HepG2 (cell line): ENCODE data around the gene PRR27. TPM values are rescaled to one million over a fixed set of nuclear protein-coding genes. Genes with fewer than 3 reads are reported as not detected.

Experiments used
- ATAC-seq: fragments of 200-7000 bp; cut with Tn5 transposase; 3 replicates; pipeline ENCODE4 v1.9.1; 2020; ENCODE audit warnings: mild to moderate bottlenecking, moderate library complexity
- BruUV-seq: library from RNA; stranded (reverse); fragments of 400-500 nt; replicated peaks from 2 replicates; lab custom pipeline; 2021; lab: Mats Ljungman, UMichigan
- CTCF ChIA-PET: fragments of 300-600 bp; formaldehyde crosslinking; extraction: SDS; loops from one replicate; lab custom pipeline; 2021; ENCODE audit warnings: low total read pairs, inconsistent platforms, low intra/inter-chr PET ratio; lab: Yijun Ruan, JAX
- POLR2A ChIA-PET: fragments of 350-600 bp; sonication (Branson Sonifier 250); formaldehyde crosslinking; loops from one replicate; lab custom pipeline; 2020; ENCODE audit warnings: antibody characterized with exemption, inconsistent platforms; lab: Yijun Ruan, JAX
- DNase-seq: peaks from one replicate; pipeline ENCODE4 v3.0.0-alpha.2; 2015; ENCODE audit warnings: low spot score
- FAIRE-seq: peaks from 3 replicates; lab custom pipeline; 2011; peaks lifted over from hg19 to GRCh38; lab: Jason Lieb, UNC
- H2AFZ ChIP-seq: one replicate; pipeline ENCODE4 v1.6.1; 2011; ENCODE audit warnings: low read length, inconsistent platforms
- H3K27ac ChIP-seq: fragments of 300-600 bp; 3 replicates; pipeline ENCODE4 v1.8.0; 2011; ENCODE audit warnings: mixed run types, mild to moderate bottlenecking, mixed read lengths, low read length, inconsistent platforms; ENCODE audit not compliant: insufficient read depth; ENCODE audit errors: extremely low read length
- H3K27me3 ChIP-seq, 2 experiments: fragments of 200-600 bp in 1 of 2; 2 replicates in 1 of 2; 3 replicates in 1 of 2; pipeline versions ENCODE4 v1.6.0 to v1.8.0; 2011; ENCODE audit warnings: low read length in 2 of 2, mild to moderate bottlenecking in 2 of 2, moderate library complexity in 2 of 2, inconsistent platforms in 1 of 2; ENCODE audit not compliant: insufficient read depth in 2 of 2, control insufficient read depth in 1 of 2
- H3K36me3 ChIP-seq, 2 experiments: fragments of 200-600 bp in 1 of 2; replicated peaks in 1 of 2; 2 replicates in 1 of 2; 3 replicates in 1 of 2; pipeline versions ENCODE4 v1.5.1 to v1.8.0; 2011; ENCODE audit warnings: low read length in 2 of 2, inconsistent platforms in 1 of 2; ENCODE audit not compliant: insufficient read depth in 2 of 2, control insufficient read depth in 1 of 2
- H3K4me1 ChIP-seq: 2 replicates; pipeline ENCODE4 v1.5.1; 2012; ENCODE audit warnings: low read length, inconsistent platforms; ENCODE audit not compliant: insufficient read depth
- H3K4me2 ChIP-seq: 2 replicates; pipeline ENCODE4 v1.6.0; 2011; ENCODE audit warnings: low read depth, low read length, inconsistent platforms
- H3K4me3 ChIP-seq, 3 experiments: fragments of 200-600 bp in 1 of 3; sonication (generic), shearing (Covaris generic) in 1 of 3; replicated peaks in 1 of 3; 2 replicates each; pipeline ENCODE4 v1.5.1; 2011 to 2016; ENCODE audit warnings: low read length in 3 of 3, inconsistent platforms in 2 of 3, low read depth in 2 of 3, mild to moderate bottlenecking in 2 of 3, control low read depth in 1 of 3, mixed read lengths in 1 of 3; ENCODE audit not compliant: insufficient read depth in 1 of 3
- H3K79me2 ChIP-seq: one replicate; pipeline ENCODE4 v1.6.1; 2011; ENCODE audit warnings: low read length, inconsistent platforms; ENCODE audit not compliant: insufficient read depth
- H3K9ac ChIP-seq: 2 replicates; pipeline ENCODE4 v1.6.0; 2011; ENCODE audit warnings: mild to moderate bottlenecking, low read depth, low read length, inconsistent platforms; ENCODE audit not compliant: insufficient read depth
- H3K9me3 ChIP-seq: 2 replicates; pipeline ENCODE4 v1.5.1; 2012; ENCODE audit warnings: mild to moderate bottlenecking, low read length
- H4K20me1 ChIP-seq: 2 replicates; pipeline ENCODE4 v1.6.0; 2011; ENCODE audit warnings: inconsistent platforms, mild to moderate bottlenecking, low read length, moderate library complexity; ENCODE audit not compliant: insufficient read depth
- EED ChIP-seq: sonication (generic); formaldehyde crosslinking; IDR thresholded peaks from 2 replicates; pipeline ENCODE4 v1.5.0; 2020; ENCODE audit warnings: mild to moderate bottlenecking, missing genetic modification reagents
- HIVEP1 ChIP-seq: sonication (generic); formaldehyde crosslinking; IDR thresholded peaks from 2 replicates; pipeline ENCODE4 v1.4.0; 2020; ENCODE audit warnings: mild to moderate bottlenecking, missing genetic modification reagents
- HNRNPH1 ChIP-seq: fragments of 200-400 bp; formaldehyde crosslinking; optimal IDR thresholded peaks from 2 replicates; pipeline ENCODE3; 2017; ENCODE audit warnings: mild to moderate bottlenecking, low read depth, low read length
- KLF15 ChIP-seq: sonication (generic); formaldehyde crosslinking; IDR thresholded peaks from 2 replicates; pipeline ENCODE4 v1.8.1; 2023; ENCODE audit warnings: borderline replicate concordance, mild to moderate bottlenecking, inconsistent platforms, missing genetic modification reagents, mixed read lengths
- NCOA1 ChIP-seq: sonication (generic); formaldehyde crosslinking; IDR thresholded peaks from 2 replicates; pipeline ENCODE4 v1.9.0; 2021; ENCODE audit warnings: missing genetic modification reagents
- ZBTB44 ChIP-seq: sonication (generic); formaldehyde crosslinking; IDR thresholded peaks from 2 replicates; pipeline ENCODE4 v1.4.0; 2020; ENCODE audit warnings: missing genetic modification reagents
- ZMYM3 ChIP-seq: sonication (generic); formaldehyde crosslinking; IDR thresholded peaks from 2 replicates; pipeline ENCODE4 v1.5.1; 2020; ENCODE audit warnings: mild to moderate bottlenecking, missing genetic modification reagents
- ZNF20 ChIP-seq: sonication (generic); formaldehyde crosslinking; IDR thresholded peaks from 2 replicates; pipeline ENCODE4 v1.4.0; 2020; ENCODE audit warnings: mild to moderate bottlenecking, moderate library complexity, missing genetic modification reagents
- ZNF296 ChIP-seq: sonication (generic); formaldehyde crosslinking; conservative IDR thresholded peaks from 2 replicates; pipeline ENCODE4 v1.5.0; 2020; ENCODE audit warnings: mild to moderate bottlenecking, missing genetic modification reagents
- ZNF337 ChIP-seq: sonication (generic); formaldehyde crosslinking; IDR thresholded peaks from 2 replicates; pipeline ENCODE4 v1.5.1; 2020; ENCODE audit warnings: missing genetic modification reagents, low read depth, mild to moderate bottlenecking, borderline replicate concordance
- ZNF879 ChIP-seq: sonication (generic); formaldehyde crosslinking; IDR thresholded peaks from 2 replicates; pipeline ENCODE4 v1.8.1; 2023; ENCODE audit warnings: missing genetic modification reagents
- ZSCAN29 ChIP-seq: sonication (generic); formaldehyde crosslinking; conservative IDR thresholded peaks from 2 replicates; pipeline ENCODE4 v1.4.0; 2020; ENCODE audit warnings: mild to moderate bottlenecking, missing genetic modification reagents
- WGBS: methylation state at CpG from one replicate; pipeline ENCODE4 v1.1.6; 2017; ENCODE audit warnings: low lambda C conversion rate; 5-methylcytosine and 5-hydroxymethylcytosine counted together
- in situ Hi-C: cut with HindIII; loops from 2 replicates; pipeline ENCODE4 v1.10.0; 2017; ENCODE audit warnings: low pct_unique_long_range_greater_than_20kb; ENCODE audit not compliant: extremely low pct_ligation_motif_present
- intact Hi-C: fragments of 100-400 bp; cut with micrococcal nuclease; formaldehyde crosslinking; loops from one replicate; pipeline ENCODE4 v1.10.0; 2022; ENCODE audit not compliant: unreplicated experiment
- polyA plus RNA-seq, 8 experiments: library from polyadenylated mRNA; depleted of rRNA in 3 of 8; stranded (reverse) in 7 of 8; unstranded in 1 of 8; fragments of >200 nt; fragmentation: Illumina TruSeq in 4 of 8; extraction: Trizol in 4 of 8; gene quantifications; 2 replicates each; pipeline versions ENCODE4 v1.2.1 to v1.2.3, GENCODE V29; 2011 to 2016; ENCODE audit warnings: low read depth in 4 of 8, missing spikeins in 1 of 8, mixed read lengths in 1 of 8; ENCODE audit not compliant: insufficient read depth in 1 of 8
- total RNA-seq, 5 experiments: library from RNA; depleted of rRNA; stranded (reverse); fragments of >200 nt; fragmentation: Illumina TruSeq; extraction: Trizol; gene quantifications; 2 replicates each; pipeline ENCODE4 v1.2.3, GENCODE V29; 2016; ENCODE audit warnings: low read depth in 1 of 5
- TF ChIP-seq, protein P1 (sequence below): sonication (generic); formaldehyde crosslinking; IDR thresholded peaks from 2 replicates; pipeline ENCODE4 v1.4.0; 2020; ENCODE audit warnings: missing genetic modification reagents, borderline replicate concordance

Gene PRR27
- total and polyA plus RNA-seq, 2 of the 13 experiments (the other 11 are each of a cell fraction or from before 2014, with no cell fraction given): not detected

- H3K79me2 ChIP-seq: no peaks in the 10 kb centered on the region
- no peak for DNase-seq
- no peak overlapping the region for H3K4me3 ChIP-seq
- POLR2A ChIA-PET: no interaction called here
- no TSS peak for BruUV-seq
- no peak overlapping the region for H2AFZ ChIP-seq
- no peak overlapping the region for H3K9ac ChIP-seq
- H3K27me3 ChIP-seq: no peaks in the 10 kb centered on the region
- 0 out of 2 replicates have a peak, but pooled peaks cover 5% of the 10 kb centered on the region for H3K4me1 ChIP-seq
- H3K9me3 ChIP-seq: no peaks in the 10 kb centered on the region
- H4K20me1 ChIP-seq: no peaks in the 10 kb centered on the region
- H3K27ac ChIP-seq: no peak overlapping the region
- in situ Hi-C loops (no loop called here), intact Hi-C loops (no loop called here)
- FAIRE-seq: no peak
- no peak overlapping the region for H3K4me2 ChIP-seq
- 32% methylated on average over 2 of the region's 2 CpGs for WGBS
- no peak for TF ChIP-seq ZMYM3 (CRISPR knock-in tag)
- TF ChIP-seq KLF15 (CRISPR knock-in tag): no peak
- TF ChIP-seq EED: no peak
- TF ChIP-seq ZNF879 (CRISPR knock-in tag): no peak
- no peak for TF ChIP-seq HIVEP1 (CRISPR knock-in tag)
- CTCF ChIA-PET: no interaction called here
- no peaks in the 10 kb centered on the region for H3K36me3 ChIP-seq
- no peak for ATAC-seq
Observed at GRCh38 chr4:70114096-70114495, 39.9 kb upstream of the PRR27 start.

DNA sequence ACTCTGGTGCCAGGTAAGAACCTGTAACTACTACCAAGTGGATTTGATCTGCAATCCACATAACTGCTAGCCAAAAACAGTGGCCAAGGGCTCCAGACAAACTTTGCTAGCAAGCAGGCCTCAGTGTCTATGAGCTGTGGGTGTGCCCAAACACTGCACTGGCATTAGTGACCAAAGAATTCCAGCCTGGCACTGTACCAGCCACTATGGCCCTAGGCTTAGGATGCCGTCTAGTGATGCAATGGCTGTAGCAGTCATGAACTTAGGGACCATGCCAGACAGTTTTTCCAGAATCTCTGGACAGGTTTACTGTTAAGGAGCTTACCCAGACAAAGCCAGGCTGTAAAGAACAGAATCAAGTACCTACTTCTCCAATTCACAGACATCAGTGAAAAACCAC is 33.7 kb upstream of the PRR27 start:
- CTCF ChIA-PET: no interaction called here
- no peak for FAIRE-seq
- Histone ChIP-seq H3K9ac (no peak overlapping the region), H3K27ac (no peak overlapping the region), H3K79me2 (no peaks in the 10 kb centered on the region), H4K20me1 (no peaks in the 10 kb centered on the region), H3K4me2 (no peak overlapping the region), H3K4me3 (no peak overlapping the region), H3K9me3 (no peaks in the 10 kb centered on the region), H3K4me1 (no peaks in the 10 kb centered on the region), H3K27me3 (no peaks in the 10 kb centered on the region), H3K36me3 (no peaks in the 10 kb centered on the region), H2AFZ (no peak overlapping the region)
- ATAC-seq: no peak
- no peak for DNase-seq
- WGBS: 63% methylated on average over 1 of the region's 1 CpG
- POLR2A ChIA-PET: no interaction called here
- intact Hi-C loops (no loop called here), in situ Hi-C loops (no loop called here)
- BruUV-seq: no TSS peak
- no peak for TF ChIP-seq ZNF296 (CRISPR knock-in tag)
- no peak for TF ChIP-seq ZNF20 (CRISPR knock-in tag)
- TF ChIP-seq ZNF337: no peak
- no peak for TF ChIP-seq ZSCAN29 (CRISPR knock-in tag)
- no peak for TF ChIP-seq NCOA1 (CRISPR knock-in tag)
- TF ChIP-seq, protein P1, sequence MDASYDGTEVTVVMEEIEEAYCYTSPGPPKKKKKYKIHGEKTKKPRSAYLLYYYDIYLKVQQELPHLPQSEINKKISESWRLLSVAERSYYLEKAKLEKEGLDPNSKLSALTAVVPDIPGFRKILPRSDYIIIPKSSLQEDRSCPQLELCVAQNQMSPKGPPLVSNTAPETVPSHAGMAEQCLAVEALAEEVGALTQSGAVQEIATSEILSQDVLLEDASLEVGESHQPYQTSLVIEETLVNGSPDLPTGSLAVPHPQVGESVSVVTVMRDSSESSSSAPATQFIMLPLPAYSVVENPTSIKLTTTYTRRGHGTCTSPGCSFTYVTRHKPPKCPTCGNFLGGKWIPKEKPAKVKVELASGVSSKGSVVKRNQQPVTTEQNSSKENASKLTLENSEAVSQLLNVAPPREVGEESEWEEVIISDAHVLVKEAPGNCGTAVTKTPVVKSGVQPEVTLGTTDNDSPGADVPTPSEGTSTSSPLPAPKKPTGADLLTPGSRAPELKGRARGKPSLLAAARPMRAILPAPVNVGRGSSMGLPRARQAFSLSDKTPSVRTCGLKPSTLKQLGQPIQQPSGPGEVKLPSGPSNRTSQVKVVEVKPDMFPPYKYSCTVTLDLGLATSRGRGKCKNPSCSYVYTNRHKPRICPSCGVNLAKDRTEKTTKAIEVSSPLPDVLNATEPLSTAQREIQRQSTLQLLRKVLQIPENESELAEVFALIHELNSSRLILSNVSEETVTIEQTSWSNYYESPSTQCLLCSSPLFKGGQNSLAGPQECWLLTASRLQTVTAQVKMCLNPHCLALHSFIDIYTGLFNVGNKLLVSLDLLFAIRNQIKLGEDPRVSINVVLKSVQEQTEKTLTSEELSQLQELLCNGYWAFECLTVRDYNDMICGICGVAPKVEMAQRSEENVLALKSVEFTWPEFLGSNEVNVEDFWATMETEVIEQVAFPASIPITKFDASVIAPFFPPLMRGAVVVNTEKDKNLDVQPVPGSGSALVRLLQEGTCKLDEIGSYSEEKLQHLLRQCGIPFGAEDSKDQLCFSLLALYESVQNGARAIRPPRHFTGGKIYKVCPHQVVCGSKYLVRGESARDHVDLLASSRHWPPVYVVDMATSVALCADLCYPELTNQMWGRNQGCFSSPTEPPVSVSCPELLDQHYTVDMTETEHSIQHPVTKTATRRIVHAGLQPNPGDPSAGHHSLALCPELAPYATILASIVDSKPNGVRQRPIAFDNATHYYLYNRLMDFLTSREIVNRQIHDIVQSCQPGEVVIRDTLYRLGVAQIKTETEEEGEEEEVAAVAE (CRISPR knock-in tag): no peak
- no peak for TF ChIP-seq HNRNPH1
- TF ChIP-seq ZBTB44 (CRISPR knock-in tag): no peak
